Measurements from ENCODE around the gene PNMA1. TPM values are rescaled to one million over a fixed set of nuclear protein-coding genes. Genes with fewer than 3 reads are reported as not detected.
A peak's percentile ranks its signal among the peaks of the same experiment; 100 is the strongest.

Gene PNMA1
- polyA plus RNA-seq, 4 donors: 10.8 to 23.5 (median 14.6) TPM

GRCh38 chr14:73746520-73747378 lies 32.6 kb upstream of the PNMA1 start:
- H3K4me3 ChIP-seq (ENCODE audit: low read depth in 1 of 3, low read length in 3 of 3): no peak overlapping the region
- peak overlapping the region; percentile 85 to 100 (median 97) for H3K27ac ChIP-seq (ENCODE audit: low read depth in 1 of 3, low read length in 2 of 3)
- FAIRE-seq (no peak), DNase-seq (peak; percentile 61 to 77)
- no peaks in the 10 kb centered on the region for H3K27me3 ChIP-seq (ENCODE audit: control insufficient read depth in 3 of 3, insufficient read depth in 3 of 3, low read length in 3 of 3)
- H3K4me1 ChIP-seq (ENCODE audit: control insufficient read depth in 3 of 3, insufficient read depth in 2 of 3, low read depth in 1 of 3, low read length in 2 of 3): peaks cover 48 to 84% (median 69%) of the 10 kb centered on the region in 3 donors
- H3K9me3 ChIP-seq (ENCODE audit: control insufficient read depth in 2 of 2, insufficient read depth in 1 of 2, low read depth in 1 of 2, low read length in 1 of 2): no peaks in the 10 kb centered on the region
- H3K36me3 ChIP-seq (ENCODE audit: control insufficient read depth in 3 of 3, insufficient read depth in 2 of 3, low read depth in 1 of 3, low read length in 3 of 3): peaks cover 0 to 56% (median 0%) of the 10 kb centered on the region in 3 donors
- 55 to 67% (median 60%) methylated on average over 6 of the region's 6 CpGs for WGBS, 3 donors

- Histone ChIP-seq H3K27ac (ENCODE audit: low read depth in 1 of 3, low read length in 2 of 3) (peak overlapping the region; percentile 85 to 100 (median 97)), H3K27me3 (ENCODE audit: control insufficient read depth in 3 of 3, insufficient read depth in 3 of 3, low read length in 3 of 3) (no peaks in the 10 kb centered on the region), H3K9me3 (ENCODE audit: control insufficient read depth in 2 of 2, insufficient read depth in 1 of 2, low read depth in 1 of 2, low read length in 1 of 2) (no peaks in the 10 kb centered on the region), H3K36me3 (ENCODE audit: control insufficient read depth in 3 of 3, insufficient read depth in 2 of 3, low read depth in 1 of 3, low read length in 3 of 3) (peaks cover 0 to 51% (median 0%) of the 10 kb centered on the region in 3 donors), H3K4me1 (ENCODE audit: control insufficient read depth in 3 of 3, insufficient read depth in 2 of 3, low read depth in 1 of 3, low read length in 2 of 3) (peaks cover 42 to 84% (median 63%) of the 10 kb centered on the region in 3 donors), H3K4me3 (ENCODE audit: low read depth in 1 of 3, low read length in 3 of 3) (no peak overlapping the region)
- FAIRE-seq: no peak
- 74 to 88% (median 84%) methylated on average over 7 of the region's 7 CpGs for WGBS, 3 donors
- peak in 1 of 2 donors; percentile 11 for DNase-seq
Measured at GRCh38 chr14:73745571-73746519, 31.7 kb upstream of the PNMA1 start.

DNA sequence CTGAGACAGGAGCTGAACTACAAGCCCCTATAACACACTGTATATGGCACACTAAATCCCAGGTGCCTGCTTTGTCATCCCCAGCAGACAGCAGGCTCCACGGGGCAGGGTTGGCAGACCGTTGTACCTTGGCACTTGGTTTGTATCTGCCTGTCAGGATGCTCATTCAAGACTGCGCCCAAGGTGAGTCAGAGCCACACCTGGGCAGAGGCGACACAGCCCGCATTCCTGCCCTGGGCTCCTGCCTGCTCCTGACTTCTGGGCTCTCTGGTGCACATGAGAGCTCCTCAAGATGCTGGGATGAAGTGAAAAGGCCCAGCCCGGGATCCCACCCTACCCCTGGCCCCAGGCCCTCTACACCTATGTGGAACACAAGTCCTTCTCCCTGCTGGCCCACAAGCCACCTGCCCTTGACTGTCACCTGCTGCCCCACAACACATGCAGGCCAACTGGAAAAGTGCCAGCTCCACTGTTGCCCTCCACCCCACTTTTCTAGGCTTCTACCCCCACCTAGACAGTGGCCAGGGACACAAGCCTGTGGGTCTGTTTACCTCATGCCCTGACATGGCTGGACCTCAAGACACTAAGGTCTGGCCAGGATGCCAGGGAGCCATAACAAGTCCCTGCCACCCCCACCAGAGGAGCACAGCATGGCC lies 30.8 kb upstream of the PNMA1 start:
- no peak for FAIRE-seq
- DNase-seq: peak; percentile 90 to 98
- Histone ChIP-seq H3K4me1 (ENCODE audit: control insufficient read depth in 3 of 3, insufficient read depth in 2 of 3, low read depth in 1 of 3, low read length in 2 of 3) (peaks cover 42 to 84% (median 59%) of the 10 kb centered on the region in 3 donors), H3K27ac (ENCODE audit: low read depth in 1 of 3, low read length in 2 of 3) (peak overlapping the region; percentile 85 to 100 (median 97)), H3K4me3 (ENCODE audit: low read depth in 1 of 3, low read length in 3 of 3) (no peak overlapping the region), H3K36me3 (ENCODE audit: control insufficient read depth in 3 of 3, insufficient read depth in 2 of 3, low read depth in 1 of 3, low read length in 3 of 3) (peaks cover 0 to 48% (median 0%) of the 10 kb centered on the region in 3 donors), H3K9me3 (ENCODE audit: control insufficient read depth in 2 of 2, insufficient read depth in 1 of 2, low read depth in 1 of 2, low read length in 1 of 2) (no peaks in the 10 kb centered on the region), H3K27me3 (ENCODE audit: control insufficient read depth in 3 of 3, insufficient read depth in 3 of 3, low read length in 3 of 3) (no peaks in the 10 kb centered on the region)
- WGBS, 3 donors: 14 to 48% (median 16%) methylated on average over 6 of the region's 6 CpGs

- H3K9me3 ChIP-seq (ENCODE audit: control insufficient read depth in 2 of 2, insufficient read depth in 1 of 2, low read depth in 1 of 2, low read length in 1 of 2): no peaks in the 10 kb centered on the region
- DNase-seq: peak; percentile 71 to 91
- peaks cover 4 to 52% (median 4%) of the 10 kb centered on the region in 3 donors for H3K36me3 ChIP-seq (ENCODE audit: control insufficient read depth in 3 of 3, insufficient read depth in 2 of 3, low read depth in 1 of 3, low read length in 3 of 3)
- H3K27me3 ChIP-seq (ENCODE audit: control insufficient read depth in 3 of 3, insufficient read depth in 3 of 3, low read length in 3 of 3): no peaks in the 10 kb centered on the region
- no peak for FAIRE-seq
- WGBS, 3 donors: 23 to 50% (median 25%) methylated on average over 7 of the region's 7 CpGs
- peak overlapping the region; percentile 85 to 100 (median 97) for H3K27ac ChIP-seq (ENCODE audit: low read depth in 1 of 3, low read length in 2 of 3)
- H3K4me1 ChIP-seq (ENCODE audit: control insufficient read depth in 3 of 3, insufficient read depth in 2 of 3, low read depth in 1 of 3, low read length in 2 of 3): peaks cover 41 to 86% (median 58%) of the 10 kb centered on the region in 3 donors
- H3K4me3 ChIP-seq (ENCODE audit: low read depth in 1 of 3, low read length in 3 of 3): no peak overlapping the region
Measured at GRCh38 chr14:73744175-73744867, 30.1 kb upstream of the PNMA1 start.

- no peak overlapping the region for H3K4me3 ChIP-seq (ENCODE audit: low read depth in 1 of 3, low read length in 3 of 3)
- no peaks in the 10 kb centered on the region for H3K9me3 ChIP-seq (ENCODE audit: control insufficient read depth in 2 of 2, insufficient read depth in 1 of 2, low read depth in 1 of 2, low read length in 1 of 2)
- peaks cover 10 to 60% (median 11%) of the 10 kb centered on the region in 3 donors for H3K36me3 ChIP-seq (ENCODE audit: control insufficient read depth in 3 of 3, insufficient read depth in 2 of 3, low read depth in 1 of 3, low read length in 3 of 3)
- no peaks in the 10 kb centered on the region for H3K27me3 ChIP-seq (ENCODE audit: control insufficient read depth in 3 of 3, insufficient read depth in 3 of 3, low read length in 3 of 3)
- FAIRE-seq (no peak), DNase-seq (peak in 1 of 2 donors; percentile 53)
- H3K4me1 ChIP-seq (ENCODE audit: control insufficient read depth in 3 of 3, insufficient read depth in 2 of 3, low read depth in 1 of 3, low read length in 2 of 3): peaks cover 41 to 94% (median 58%) of the 10 kb centered on the region in 3 donors
- H3K27ac ChIP-seq (ENCODE audit: low read depth in 1 of 3, low read length in 2 of 3): peak overlapping the region; percentile 85 to 100 (median 97)
- WGBS, 3 donors: 28 to 59% (median 38%) methylated on average over 11 of the region's 11 CpGs
Measured at GRCh38 chr14:73743431-73743931, 29.3 kb upstream of the PNMA1 start.

DNA sequence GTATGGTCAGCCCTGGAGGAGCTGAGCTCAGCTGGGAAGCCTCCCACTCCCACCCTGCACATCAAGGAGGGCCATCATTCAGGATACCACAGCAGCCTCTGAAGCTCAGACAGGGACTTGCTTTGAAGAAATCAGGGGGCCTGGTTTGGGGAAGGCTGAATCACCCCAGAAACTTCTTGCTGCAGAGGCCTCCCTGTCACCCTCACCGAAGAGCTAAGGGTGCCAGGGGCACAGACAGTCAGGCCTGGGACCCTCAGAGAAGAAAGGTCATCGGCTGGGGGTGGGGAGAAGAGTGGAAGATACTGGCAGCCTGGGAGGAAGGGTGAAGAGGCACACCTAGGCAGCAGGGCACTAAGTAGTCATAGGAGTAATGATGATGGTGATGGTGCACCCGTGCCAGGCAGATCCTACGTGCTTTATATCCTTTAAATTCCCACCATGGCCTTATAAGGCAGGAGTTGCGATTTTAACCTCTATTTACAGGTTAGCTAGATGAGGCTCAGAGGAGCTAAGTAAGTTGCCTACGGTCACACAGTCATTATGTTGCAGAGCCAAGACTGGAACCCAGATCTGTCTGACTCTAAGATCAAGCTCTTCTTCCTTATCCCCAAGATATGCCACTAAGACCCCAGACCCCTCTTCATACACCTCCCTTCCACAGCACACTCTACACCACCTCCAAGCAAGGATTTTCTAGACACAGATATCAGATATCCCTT lies 28.5 kb upstream of the PNMA1 start:
- no peaks in the 10 kb centered on the region for H3K9me3 ChIP-seq (ENCODE audit: control insufficient read depth in 2 of 2, insufficient read depth in 1 of 2, low read depth in 1 of 2, low read length in 1 of 2)
- H3K4me3 ChIP-seq (ENCODE audit: low read depth in 1 of 3, low read length in 3 of 3): no peak overlapping the region
- FAIRE-seq: no peak
- no peaks in the 10 kb centered on the region for H3K27me3 ChIP-seq (ENCODE audit: control insufficient read depth in 3 of 3, insufficient read depth in 3 of 3, low read length in 3 of 3)
- DNase-seq: peak in 1 of 2 donors; percentile 15
- peaks cover 13 to 68% (median 13%) of the 10 kb centered on the region in 3 donors for H3K36me3 ChIP-seq (ENCODE audit: control insufficient read depth in 3 of 3, insufficient read depth in 2 of 3, low read depth in 1 of 3, low read length in 3 of 3)
- 66 to 86% (median 70%) methylated on average over 6 of the region's 6 CpGs for WGBS, 3 donors
- peaks cover 39 to 92% (median 58%) of the 10 kb centered on the region in 3 donors for H3K4me1 ChIP-seq (ENCODE audit: control insufficient read depth in 3 of 3, insufficient read depth in 2 of 3, low read depth in 1 of 3, low read length in 2 of 3)
- peak overlapping the region; percentile 85 to 100 (median 97) for H3K27ac ChIP-seq (ENCODE audit: low read depth in 1 of 3, low read length in 2 of 3)

All from small intestine (tissue), 7 donors.